Activated CD8-positive, alpha-beta memory T cell treated with anti-CD3 and anti-CD28 coated beads for 24 hours (primary cell): ENCODE results near the gene MOXD1.

Experiments
- DNase-seq: peaks from one replicate; pipeline ENCODE4 v3.0.0-alpha.2; 2020

Gene MOXD1

DNA sequence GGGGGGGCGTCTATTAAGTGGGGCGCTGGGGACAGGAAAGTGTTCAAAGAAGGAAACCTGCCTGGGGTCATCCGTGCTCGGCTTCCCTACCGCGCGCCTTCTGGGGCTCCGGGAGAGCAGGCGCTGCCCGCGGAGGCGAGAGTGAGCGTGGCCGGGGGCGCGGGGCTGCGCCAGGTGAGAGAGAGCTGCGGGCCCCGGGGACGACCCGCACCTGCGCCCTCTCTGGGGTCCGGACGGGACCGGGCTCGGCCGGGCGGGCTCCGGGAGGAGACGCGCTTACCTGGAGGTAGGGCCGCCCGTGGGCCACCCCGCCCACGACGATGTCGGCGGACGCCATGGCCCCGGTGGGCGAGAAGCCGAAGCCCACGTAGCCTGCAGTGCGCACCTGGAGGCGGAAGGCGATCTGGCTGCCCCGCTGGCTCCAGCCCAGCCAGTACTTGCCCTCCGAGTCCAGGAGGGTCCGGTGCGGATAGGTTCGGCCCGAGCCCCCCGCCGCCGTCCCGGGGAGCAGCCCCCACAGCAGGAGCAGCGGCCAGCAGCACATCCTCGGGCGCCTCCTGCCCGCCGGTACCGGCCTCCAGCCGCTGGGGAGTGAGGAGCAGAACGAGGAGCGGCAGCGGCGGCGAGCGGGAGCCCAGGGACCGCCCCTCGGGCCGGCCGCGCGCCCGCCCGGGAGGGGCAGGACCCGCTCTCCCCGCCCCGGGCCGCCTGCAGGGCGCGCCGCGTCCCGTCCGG, at the start of gene MOXD1:
TSS of gene MOXD1 (minus strand) at position 593 of the 735 bp plus-strand sequence. CDS start at position 544, 49 bp downstream.
- no peak for DNase-seq

- DNase-seq: no peak
These were observed 45.6 kb upstream of the MOXD1 start for GRCh38 chr6:132446855-132447241.

DNA sequence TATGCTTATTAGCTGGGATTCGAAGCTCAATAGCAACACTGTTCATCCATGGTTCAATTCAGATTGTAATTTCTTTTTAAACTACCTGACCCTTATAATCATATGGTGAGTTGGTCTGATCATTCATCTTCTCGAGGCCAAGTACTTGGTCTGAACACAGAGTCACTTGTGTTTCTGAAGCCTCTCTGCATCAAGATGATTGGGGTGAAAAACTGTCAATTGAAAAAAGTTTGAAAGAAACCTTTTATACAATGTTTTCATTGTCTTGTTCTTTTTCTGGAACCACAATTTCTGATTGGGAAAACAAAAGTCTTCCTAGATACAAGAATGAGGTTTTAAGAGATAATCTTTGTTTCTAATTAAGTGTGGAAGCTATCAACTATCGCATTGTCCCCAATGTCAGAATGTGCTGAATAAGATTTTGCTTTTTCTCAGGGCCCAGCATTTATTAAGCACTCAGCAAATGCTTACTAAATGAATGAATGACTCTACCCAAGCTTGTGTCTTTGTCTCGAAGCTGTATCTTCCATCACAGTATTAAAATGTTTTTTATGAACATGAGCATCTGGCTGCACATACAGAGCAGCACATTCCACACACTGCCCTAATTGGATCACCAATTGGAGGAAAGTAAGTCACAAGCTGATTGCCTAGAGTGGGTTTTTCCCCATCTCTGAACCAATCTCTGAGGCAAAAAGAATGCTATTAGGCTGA, 45.0 kb upstream of the MOXD1 start:
- no peak for DNase-seq

- no peak for DNase-seq
These were observed 44.1 kb upstream of the MOXD1 start for GRCh38 chr6:132445201-132445951.

DNA sequence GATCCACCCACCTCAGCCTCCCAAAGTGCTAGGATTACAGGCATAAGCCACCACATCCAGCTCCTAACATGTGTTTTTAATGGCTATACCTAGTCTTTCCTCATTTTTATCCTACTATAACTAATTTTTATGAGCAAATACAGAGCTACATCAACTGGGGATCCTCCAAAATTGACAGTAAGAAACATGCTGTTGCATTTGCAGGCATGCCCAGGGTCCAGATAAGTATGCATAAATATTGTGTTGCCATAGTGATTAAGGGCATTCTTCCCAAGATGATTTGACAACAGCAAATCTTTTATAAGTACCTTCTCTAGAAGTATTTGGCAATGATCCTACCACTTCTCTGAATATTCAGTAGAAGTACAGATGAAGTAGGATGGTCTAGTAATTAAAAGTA, 41.9 kb upstream of the MOXD1 start:
- DNase-seq: no peak

- no peak for DNase-seq
These were observed 28.8 kb upstream of the MOXD1 start for GRCh38 chr6:132430110-132430509.

DNA sequence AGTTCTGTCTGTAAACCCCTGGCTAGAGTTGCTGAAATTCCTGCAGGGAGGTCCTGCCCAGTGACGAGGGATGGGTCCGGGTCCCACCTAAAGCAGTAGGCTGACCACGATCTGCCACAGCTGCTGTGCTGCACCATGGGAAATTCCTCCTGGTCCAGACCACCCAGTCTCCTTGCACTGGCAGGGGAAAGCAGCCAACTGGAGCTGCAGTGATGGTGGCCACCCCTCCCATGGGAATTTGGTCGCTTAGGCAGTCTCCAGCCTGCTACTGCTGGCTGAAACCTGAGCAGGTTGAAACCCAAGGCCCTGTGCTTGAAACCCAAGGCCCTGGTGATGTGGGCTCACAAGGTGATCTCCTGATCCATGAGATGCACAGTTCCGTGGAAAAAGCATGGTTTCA, 23.9 kb upstream of the MOXD1 start:
- DNase-seq: no peak

DNA sequence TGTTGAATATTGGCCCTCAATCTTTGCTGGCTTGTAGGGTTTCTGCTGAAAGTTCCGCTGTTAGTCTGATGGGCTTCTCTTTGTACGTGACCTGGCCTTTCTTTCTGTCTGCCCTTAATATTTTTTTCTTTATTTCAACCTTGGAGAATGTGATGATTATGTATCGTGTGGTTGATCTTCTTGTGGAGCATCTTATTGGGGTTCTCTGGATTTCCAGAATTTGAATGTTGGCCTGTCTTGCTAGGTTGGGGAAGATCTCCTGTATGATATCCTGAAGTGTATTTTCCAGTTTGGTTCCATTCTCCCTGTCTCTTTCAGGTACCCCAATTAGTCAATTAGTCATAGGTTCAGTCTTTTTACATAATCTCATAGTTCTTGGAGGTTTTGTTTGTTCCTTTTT, 22.6 kb upstream of the MOXD1 start:
- DNase-seq: no peak

DNA sequence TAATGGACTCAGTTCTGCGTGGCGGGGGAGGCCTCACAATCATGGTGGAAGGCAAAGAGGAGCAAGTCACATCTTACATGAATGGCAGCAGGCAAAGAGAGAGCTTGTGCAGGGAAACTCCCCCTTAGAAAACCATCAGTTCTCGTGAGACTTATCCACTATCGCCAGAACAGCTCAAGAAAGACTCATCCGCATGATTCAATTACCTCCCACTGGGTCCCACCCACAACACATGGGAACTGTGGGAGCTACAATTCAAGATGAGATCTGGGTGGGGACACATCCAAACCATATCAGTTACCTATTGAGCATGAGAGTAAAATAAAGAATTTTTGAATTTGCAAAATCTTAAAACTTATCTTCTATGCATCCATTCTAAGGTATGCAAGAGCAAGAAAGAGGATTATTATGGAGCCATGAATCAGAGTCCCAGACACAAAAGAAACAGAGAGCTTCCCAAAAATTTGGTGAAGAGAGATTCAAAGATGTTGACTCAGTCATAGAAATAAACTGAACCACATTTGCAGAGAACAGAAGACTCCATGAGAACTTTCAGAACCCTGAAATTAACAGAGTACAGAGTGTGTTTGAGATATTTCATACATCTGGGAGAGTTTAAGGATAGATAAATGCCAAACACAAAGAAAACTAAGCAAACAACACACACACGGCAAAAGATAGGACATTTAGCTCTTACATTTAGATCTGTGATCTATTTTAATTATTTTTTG, 17.1 kb upstream of the MOXD1 start:
- no peak for DNase-seq

DNA sequence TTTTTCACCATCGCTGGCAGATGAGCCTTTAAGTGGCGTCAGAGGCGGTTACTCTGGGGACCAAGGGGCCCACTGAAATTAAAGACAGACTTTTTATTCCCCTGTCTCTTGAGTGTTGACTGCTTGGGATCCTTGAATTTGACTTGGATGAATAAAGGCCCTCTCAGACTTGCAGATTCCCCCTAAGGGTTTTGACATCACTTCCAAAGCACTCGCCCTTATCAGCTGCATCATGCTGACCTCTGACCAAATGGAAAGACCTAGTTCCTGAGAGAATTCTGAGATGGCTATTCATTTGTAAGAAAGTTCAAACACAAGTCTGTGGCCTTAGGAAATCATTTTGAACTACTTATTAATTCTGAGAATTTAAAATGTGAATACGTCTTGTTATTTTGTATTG, 13.5 kb upstream of the MOXD1 start:
- no peak for DNase-seq

DNA sequence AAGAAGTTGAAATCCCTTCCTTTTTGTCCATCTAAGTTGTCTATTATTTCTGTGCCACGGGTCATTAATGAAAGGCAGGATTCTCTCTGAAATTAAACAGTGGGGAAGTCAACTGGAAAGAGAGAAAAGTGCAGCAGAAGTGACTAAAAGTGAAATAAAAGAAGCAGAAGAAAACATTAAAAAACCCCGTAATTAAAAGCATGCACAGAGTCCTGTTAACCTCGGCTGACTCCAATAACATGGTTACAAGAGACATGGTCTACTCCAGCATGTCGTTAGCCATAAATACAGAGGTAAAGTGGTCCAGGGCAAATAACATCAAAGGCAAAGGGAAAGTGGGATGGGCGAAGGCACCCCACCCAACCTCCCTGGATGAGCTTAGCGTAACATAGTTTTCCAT, 13.0 kb upstream of the MOXD1 start:
- DNase-seq: no peak

DNA sequence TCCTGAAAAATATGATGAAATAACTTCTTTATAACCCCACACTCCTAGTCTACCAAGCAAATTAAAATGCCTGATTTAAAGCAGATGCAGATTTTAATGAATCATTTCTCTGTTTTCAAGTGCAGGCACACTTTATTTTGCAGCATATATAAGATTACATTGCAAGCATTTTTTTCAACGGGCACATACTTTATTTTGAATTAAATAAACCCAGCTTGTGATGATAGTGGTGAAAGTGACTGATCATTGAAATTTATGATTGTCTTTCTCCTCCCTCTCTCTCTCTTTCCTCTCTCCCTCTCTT, 12.2 kb upstream of the MOXD1 start:
- no peak for DNase-seq

GRCh38 chr6:132412656-132413498, 11.6 kb upstream of the MOXD1 start:
- DNase-seq: no peak

- no peak for DNase-seq
These were observed 10.0 kb upstream of the MOXD1 start for GRCh38 chr6:132411296-132411695.

GRCh38 chr6:132410830-132411229, 9.6 kb upstream of the MOXD1 start:
- DNase-seq: no peak

DNA sequence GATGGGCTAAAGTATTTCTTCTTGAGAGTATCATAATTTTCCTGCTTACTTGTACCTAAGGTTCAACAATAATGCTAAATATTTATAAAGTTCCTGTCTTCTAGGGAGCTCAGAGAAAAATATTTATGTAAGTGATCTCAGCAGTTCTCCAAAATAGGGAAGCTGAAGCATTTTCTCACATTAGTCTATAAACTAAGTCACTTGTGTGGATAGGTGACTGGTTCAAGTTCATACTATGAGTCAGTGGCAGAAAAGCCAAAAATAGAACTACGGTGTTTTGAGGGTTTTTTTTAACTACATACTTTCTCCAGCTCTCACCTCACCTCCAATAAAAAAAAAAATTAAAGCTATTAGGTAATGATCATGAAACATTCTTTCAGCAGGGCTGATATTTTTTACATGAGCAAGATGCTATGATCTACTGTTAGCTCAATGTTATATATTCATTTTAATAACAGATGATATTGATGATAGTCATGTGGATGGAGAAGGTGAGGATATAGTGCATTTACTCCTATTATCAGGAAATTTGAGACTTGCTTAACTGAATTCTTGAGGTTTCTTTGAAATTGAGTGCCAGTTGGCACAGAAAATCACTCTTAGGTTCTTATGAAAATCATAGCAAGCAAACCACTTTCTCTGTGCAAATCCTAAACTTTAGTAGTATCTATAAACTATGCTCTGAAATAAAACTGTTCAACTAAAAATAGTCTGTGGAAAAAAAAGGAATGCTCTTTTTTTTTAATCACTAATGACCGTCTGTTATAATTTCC, 4.1 kb upstream of the MOXD1 start:
- DNase-seq: no peak

DNA sequence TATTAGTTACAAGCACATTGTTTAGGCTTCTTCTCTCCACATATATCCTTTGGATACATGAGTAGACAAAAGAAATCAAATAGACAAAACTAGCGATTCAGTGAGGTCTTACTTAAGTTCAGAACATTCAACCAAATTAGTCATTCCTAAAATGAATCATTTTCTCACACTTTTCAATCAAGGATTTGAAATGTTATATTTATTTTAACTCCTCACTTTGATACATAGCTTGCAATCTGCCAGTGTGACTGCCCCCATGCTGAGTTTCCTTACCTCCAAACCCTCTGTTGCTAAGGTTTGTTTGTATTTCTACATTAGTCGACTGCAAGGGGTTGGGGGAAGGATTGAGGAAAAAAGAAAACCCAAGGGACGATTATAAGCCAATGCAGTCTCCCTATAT, 3.5 kb upstream of the MOXD1 start:
- no peak for DNase-seq

DNA sequence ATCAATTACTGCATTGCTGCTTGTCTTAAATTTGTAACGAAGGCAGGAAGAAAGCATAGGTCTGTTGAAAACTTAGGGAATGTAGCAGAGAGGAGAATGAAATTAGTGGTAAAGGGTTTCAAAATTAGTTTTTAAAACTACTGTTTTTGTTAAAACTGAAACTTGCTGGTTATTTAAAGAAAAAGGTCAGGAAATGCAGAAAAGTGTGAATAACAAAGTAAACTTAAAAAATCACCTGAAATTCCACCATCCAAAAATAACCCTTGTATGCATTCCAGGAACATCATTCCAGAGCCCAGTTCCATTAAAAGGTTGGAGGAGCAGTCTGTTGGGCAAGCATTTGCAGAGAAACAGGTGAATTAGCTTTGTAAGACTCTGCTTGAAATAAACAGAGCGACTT, 3.1 kb upstream of the MOXD1 start:
- no peak for DNase-seq

- no peak for DNase-seq
These were observed 477 bp upstream of the MOXD1 start for GRCh38 chr6:132401618-132402285.

GRCh38 chr6:132400555-132400882, 756 bp downstream of the MOXD1 start:
- DNase-seq: no peak

DNA sequence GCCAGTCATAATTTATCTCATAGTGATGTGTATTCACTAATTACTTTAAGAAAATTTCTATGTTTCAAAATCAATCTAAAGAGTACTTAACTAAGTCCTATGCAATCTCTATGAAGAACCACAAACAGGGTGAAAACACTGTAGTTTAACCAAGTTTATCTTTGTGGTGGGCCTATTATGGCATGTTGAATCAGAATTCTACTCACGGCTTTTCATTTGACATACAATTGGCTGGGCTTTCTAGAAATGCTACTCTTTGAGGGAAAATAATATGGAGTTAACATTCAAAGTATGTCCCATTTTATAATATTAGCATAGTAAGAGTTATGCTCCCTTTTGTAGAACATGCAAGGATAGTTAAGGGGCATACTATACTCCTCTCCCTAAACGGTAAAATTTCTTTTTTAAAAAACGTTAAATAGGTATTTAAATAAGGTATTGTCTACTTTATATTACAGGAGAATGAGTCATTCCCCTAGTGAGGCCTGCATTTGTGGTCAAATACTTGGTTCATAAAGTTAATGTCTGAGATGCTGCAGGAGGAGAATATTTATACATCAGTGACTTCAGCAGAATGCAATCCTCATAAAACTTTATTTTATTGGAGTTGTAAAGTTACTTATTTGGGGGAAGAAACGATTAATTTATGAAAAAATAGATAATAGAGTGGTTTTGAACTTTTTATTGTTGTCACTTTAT, 1.8 kb downstream of the MOXD1 start:
- no peak for DNase-seq
